ENCODE measurements around the gene MYO7A.

Gene MYO7A

GRCh38 chr11:77230878-77231605, 103.0 kb downstream of the MYO7A start:
- DNase-seq, result no peak

DNA sequence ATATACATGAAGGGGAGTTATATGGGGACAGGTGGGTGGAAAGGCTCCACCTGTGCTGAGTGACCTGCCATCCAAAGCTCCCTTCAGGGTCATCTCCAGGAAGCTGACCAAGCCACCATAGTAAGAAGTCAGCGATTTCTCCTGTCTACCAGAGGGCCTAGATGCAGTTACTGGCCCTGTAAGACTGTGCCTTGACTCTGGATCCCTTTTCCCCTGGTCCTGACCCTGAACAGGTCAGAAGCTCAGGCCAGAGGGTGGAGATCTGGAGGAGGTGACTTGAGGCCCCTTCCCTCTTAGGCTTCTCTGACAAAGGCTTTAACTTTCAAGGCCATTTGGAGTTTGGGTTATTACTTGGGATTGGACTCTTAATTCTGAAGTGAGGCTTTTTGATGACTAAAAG, 103.8 kb downstream of the MYO7A start:
- DNase-seq, result no peak

- no peak for DNase-seq
Measured at GRCh38 chr11:77232242-77232641, 104.2 kb downstream of the MYO7A start.

DNA sequence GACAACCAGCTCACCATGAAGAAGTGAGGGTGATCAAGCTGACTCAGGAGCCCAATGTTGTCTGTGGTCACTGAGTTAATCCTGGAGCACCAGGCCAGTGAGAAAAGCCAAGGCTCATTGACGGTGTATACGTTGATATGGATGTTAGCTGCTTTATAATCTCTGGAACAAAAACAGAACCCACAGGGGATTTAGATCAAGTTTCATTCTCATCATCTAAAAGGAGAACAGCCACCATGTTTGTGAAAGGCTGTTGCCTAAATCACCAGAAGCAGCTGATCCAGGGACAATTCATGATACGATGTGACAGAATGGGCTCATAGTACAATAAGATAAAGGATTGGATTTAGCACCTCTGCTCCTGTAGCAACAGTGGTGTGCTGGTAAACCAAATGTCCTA, 105.0 kb downstream of the MYO7A start:
- DNase-seq, result no peak

DNA sequence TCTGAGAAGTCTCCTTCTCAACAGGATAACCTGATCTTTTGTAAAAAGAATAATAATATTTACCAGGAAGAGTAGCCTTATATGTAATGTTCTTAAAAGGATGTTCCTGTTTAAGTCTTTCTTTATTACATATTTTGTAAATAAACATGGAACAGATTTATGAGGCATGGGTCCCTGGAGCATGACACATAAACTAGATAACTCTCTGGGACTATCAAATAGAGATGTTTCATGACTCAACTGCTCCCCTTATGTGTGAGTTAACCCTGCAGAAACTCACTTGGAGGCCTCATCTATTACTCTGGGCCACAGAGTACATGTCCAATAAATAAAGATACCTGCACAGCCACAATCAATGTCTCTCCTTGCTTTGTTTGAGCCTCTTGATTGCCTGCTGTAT, 108.9 kb downstream of the MYO7A start:
- no peak for DNase-seq

DNA sequence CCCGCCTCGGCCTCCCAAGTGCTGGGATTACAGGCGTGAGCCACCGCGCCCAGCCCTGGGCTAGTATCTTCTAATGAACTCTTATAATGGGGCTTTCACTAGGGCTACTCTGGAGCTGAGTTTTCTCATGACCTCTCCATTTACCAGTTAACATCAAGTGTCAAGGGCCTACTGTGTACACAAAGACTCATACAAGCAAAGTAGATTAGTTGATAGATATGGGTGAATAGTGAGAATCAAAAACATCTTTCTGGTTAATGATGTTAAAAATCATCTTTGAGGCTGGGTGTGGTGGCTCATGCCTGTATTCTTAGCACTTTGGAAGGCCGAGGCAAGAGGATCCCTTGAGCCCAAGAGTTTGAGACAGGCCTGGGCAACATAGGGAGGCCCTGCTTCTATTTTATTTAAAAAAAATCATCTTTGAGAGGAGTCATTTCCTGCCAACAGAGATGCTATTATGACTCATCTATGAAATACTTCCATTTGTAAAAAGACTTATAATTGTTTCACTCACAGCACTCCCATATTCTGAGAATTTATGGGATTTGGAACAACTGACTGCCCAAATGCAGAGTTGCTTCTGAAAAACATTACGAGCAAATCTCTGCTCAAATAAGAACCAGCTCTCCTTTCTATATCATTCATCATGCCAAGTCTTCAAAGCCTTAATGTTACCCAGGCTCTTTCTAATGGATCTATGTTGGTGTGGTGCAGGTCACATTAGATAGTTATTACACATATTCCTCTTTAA, 116.4 kb downstream of the MYO7A start:
- no peak for DNase-seq

DNA sequence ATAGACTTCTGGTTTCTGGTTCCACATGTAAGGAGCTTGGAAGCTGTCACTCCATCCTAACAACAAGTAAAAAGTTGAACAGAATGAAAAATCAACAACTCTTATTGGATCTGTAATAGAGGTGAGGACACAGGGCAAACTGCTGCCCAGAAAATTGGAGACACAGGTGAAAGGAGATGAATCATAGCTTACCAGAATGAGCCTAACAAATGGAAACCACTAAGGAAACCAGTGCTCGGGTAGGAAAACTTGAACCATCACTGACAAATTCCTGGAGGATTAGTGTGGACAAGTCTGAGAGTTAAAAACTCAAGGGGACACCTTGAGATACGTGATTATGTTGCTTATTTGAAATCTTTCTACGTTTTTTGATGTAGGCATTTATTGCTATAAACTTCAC, 121.4 kb downstream of the MYO7A start:
- no peak for DNase-seq

DNA sequence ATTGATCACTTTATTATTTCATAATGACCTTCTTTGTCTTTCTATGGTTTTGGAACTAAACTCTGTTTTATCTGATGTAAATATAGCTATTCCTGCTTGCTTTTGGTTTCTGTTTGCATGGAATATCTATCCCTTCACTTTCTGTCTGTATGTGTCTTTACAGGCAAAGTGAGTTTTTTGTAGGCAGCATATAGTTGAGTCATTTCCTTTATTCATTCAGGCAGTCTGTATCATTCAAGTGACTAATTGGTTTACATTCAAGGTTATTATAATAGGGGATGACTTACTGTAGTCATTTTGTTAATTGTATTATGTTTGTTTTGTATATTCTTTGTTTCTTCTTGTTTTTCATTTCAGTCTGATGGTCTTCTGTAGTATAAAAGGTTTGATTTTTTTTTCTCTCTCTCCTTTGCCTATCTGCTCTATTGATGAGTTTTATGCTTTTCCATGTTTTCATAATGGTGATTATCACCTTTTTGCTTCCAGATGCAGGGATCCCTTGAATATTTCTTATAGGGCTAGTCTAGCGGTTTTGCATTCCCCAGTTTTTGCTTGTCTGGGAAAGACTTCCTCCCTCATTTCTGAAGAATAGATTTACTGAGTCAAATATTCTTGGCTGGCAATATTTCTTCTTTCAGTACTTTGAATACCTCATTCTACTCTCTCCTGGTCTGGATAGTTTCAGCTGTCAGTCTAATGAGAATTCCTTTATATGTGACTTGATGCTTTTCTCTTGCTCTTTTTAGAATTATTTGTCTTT, 123.0 kb downstream of the MYO7A start:
- no peak for DNase-seq

GRCh38 chr11:77252555-77253270, 124.7 kb downstream of the MYO7A start:
- DNase-seq, result no peak

GRCh38 chr11:77253690-77254089, 125.6 kb downstream of the MYO7A start:
- DNase-seq, result no peak

GRCh38 chr11:77259641-77260040, 131.6 kb downstream of the MYO7A start:
- DNase-seq, result no peak

DNA sequence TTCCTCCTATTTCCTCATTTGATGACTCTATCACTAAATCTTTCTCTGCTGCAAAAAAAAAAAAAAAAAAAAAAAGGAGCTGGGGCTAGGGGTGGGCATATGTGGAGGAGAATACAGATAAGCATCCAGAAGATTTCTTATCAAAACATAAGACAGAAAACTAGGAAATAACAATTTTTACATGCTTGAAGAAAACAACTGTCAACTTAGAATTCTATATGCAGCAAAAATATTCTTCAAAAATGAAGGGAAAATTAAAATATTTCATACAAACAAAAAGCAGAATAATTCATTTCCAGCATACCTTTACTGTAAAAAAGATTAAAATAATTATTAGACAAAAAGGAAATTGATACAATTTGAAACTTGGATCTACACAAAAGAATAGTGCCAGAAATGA, 134.8 kb downstream of the MYO7A start:
- no peak for DNase-seq
